ENCODE results near the gene DYRK2. TPM values are rescaled to one million over a fixed set of nuclear protein-coding genes. Genes with fewer than 3 reads are reported as not detected.

The DYRK2 gene
- total and polyA plus RNA-seq, 2 donors (not counting 3 experiments of a cell fraction or from before 2014, with no cell fraction given) = 4.5 to 11.0 TPM

GRCh38 chr12:67712011-67712410 lies 63.5 kb downstream of the DYRK2 start:
- BruUV-seq (replicated peaks) = no TSS peak
- Histone ChIP-seq H3K4me2 (ENCODE audit: insufficient read depth, low read length) (no peak overlapping the region), H3K27ac (ENCODE audit: insufficient read depth, low read depth, low read length) (no peak overlapping the region), H3K36me3 (ENCODE audit: control insufficient read depth in 2 of 2, extremely low read depth in 1 of 2, insufficient read depth in 2 of 2, low read length in 2 of 2) (no peaks in the 10 kb centered on the region), H3K9ac (replicated peaks; ENCODE audit: extremely low read depth, insufficient read depth, low read length) (no peak overlapping the region), H3K4me3 (replicated peaks in 1 of 3; ENCODE audit: insufficient read depth in 1 of 3, low read depth in 1 of 3, low read length in 3 of 3) (no peak overlapping the region), H3K9me3 (replicated peaks; ENCODE audit: control insufficient read depth, insufficient read depth, low read length) (no peaks in the 10 kb centered on the region), H2AFZ (ENCODE audit: low read depth, low read length) (no peak overlapping the region), H4K20me1 (replicated peaks; ENCODE audit: control insufficient read depth, extremely low read depth, insufficient read depth, low read length) (no peaks in the 10 kb centered on the region), H3K27me3 (ENCODE audit: control insufficient read depth in 2 of 2, insufficient read depth in 2 of 2, low read length in 2 of 2) (peaks cover 5 to 8% of the 10 kb centered on the region in 2 experiments), H3K9me1 (replicated peaks; ENCODE audit: control insufficient read depth, extremely low read depth, insufficient read depth, low read length) (no peaks in the 10 kb centered on the region), H3K4me1 (ENCODE audit: control insufficient read depth, extremely low read depth, insufficient read depth, low read length) (no peaks in the 10 kb centered on the region), H3K79me2 (ENCODE audit: control insufficient read depth, insufficient read depth, low read length) (no peaks in the 10 kb centered on the region)
- dilution Hi-C loops (cut with MboI; ENCODE audit: extremely low pct_ligation_motif_present, low sequenced_read_pairs) (no loop called here), intact Hi-C loops (cut with micrococcal nuclease) (no loop called here)
- ChIA-PET POLR2A (no interaction called here), CTCF (no interaction called here)
- FAIRE-seq (no peak), DNase-seq (ENCODE audit: low read depth, low spot score) (no peak)
- no peak for TF ChIP-seq FOS (IDR thresholded peaks at IDR 0.05; ENCODE audit: borderline replicate concordance, insufficient read depth, low read length)
- TF ChIP-seq, protein P1, sequence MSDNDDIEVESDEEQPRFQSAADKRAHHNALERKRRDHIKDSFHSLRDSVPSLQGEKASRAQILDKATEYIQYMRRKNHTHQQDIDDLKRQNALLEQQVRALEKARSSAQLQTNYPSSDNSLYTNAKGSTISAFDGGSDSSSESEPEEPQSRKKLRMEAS (IDR thresholded peaks at IDR 0.05; ENCODE audit: insufficient read depth, insufficient read length) = no peak
- no peak for TF ChIP-seq JUN (IDR thresholded peaks at IDR 0.05; ENCODE audit: borderline replicate concordance, insufficient read depth, insufficient read length, low read depth)
- TF ChIP-seq GATA2 (IDR thresholded peaks at IDR 0.05; ENCODE audit: insufficient read depth, insufficient read length, low read depth, low read length) = no peak
- TF ChIP-seq POLR2A (IDR thresholded peaks at IDR 0.05; ENCODE audit: low read depth, low read length) = no peak
- TF ChIP-seq, protein P2, sequence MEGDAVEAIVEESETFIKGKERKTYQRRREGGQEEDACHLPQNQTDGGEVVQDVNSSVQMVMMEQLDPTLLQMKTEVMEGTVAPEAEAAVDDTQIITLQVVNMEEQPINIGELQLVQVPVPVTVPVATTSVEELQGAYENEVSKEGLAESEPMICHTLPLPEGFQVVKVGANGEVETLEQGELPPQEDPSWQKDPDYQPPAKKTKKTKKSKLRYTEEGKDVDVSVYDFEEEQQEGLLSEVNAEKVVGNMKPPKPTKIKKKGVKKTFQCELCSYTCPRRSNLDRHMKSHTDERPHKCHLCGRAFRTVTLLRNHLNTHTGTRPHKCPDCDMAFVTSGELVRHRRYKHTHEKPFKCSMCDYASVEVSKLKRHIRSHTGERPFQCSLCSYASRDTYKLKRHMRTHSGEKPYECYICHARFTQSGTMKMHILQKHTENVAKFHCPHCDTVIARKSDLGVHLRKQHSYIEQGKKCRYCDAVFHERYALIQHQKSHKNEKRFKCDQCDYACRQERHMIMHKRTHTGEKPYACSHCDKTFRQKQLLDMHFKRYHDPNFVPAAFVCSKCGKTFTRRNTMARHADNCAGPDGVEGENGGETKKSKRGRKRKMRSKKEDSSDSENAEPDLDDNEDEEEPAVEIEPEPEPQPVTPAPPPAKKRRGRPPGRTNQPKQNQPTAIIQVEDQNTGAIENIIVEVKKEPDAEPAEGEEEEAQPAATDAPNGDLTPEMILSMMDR (IDR thresholded peaks at IDR 0.05; ENCODE audit: extremely low read depth in 1 of 2, insufficient read depth in 1 of 2, low read depth in 1 of 2, low read length in 2 of 2) = no peak
- no peak for TF ChIP-seq MYC (IDR thresholded peaks at IDR 0.05; ENCODE audit: low read depth, low read length)
